GM11168 (cell line): ENCODE measurements around the gene TRAF4.
"Not testable (repeated sequence)": the region's sequence is repeated elsewhere in the genome, so short reads cannot be mapped to it uniquely, and the experiment has no call there.

Source experiments
- in situ Hi-C: fragments of 300-500 bp; cut with MboI; formaldehyde crosslinking; loops from one replicate; pipeline ENCODE4 v1.12.0; 2022; ENCODE audit warnings: low sequenced_read_pairs; ENCODE audit not compliant: unreplicated experiment

Gene TRAF4

DNA sequence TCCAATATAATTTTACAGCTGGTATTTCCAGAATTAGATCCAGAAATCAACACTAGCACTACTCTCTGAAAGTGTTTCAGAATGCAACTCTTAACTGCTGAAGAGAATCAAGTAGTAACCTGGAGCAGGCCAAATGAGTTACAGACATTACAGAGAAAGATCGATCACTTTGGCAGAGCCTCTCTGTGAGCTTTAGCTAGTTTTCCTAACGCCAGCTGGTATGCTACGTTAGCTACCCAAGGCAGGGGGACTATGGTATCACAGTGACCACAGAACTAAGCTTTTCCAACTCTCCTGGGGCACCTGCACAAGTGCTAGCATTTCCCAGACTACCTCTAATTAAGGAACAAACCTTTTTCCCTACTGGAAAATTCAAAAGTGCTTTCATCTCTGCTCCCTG is 30.4 kb downstream of the TRAF4 start:
- in situ Hi-C loops: no loop called here

- in situ Hi-C loops: no loop called here
Measured at GRCh38 chr17:28777178-28777577, 33.4 kb downstream of the TRAF4 start.

- in situ Hi-C loops: not testable (repeated sequence)
Measured at GRCh38 chr17:28779601-28780000, 35.8 kb downstream of the TRAF4 start.

DNA sequence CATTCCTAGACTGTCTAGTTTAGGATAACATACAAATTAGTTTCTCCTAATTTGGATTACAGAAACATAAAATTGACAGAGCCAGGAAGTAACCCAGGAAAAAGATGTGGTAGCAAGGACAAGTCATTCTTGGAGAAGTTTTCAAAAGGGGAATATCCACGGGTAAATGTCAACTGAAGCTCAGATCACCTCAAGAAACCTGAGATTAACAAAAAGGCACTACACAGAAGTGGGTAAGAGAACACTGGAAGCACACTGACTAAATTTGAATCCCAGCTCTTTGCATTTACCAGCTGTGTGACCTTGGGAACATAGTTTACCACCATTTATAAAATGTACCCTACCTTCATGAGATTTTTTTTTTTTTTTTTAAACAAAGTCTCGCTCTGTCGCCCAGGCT is 39.4 kb downstream of the TRAF4 start:
- in situ Hi-C loops: no loop called here

GRCh38 chr17:28788100-28788499 is 44.3 kb downstream of the TRAF4 start:
- in situ Hi-C loops: no loop called here

GRCh38 chr17:28792877-28793661 is 49.3 kb downstream of the TRAF4 start:
- in situ Hi-C loops: no loop called here

GRCh38 chr17:28794846-28795441 is 51.1 kb downstream of the TRAF4 start:
- in situ Hi-C loops: not testable (repeated sequence)

DNA sequence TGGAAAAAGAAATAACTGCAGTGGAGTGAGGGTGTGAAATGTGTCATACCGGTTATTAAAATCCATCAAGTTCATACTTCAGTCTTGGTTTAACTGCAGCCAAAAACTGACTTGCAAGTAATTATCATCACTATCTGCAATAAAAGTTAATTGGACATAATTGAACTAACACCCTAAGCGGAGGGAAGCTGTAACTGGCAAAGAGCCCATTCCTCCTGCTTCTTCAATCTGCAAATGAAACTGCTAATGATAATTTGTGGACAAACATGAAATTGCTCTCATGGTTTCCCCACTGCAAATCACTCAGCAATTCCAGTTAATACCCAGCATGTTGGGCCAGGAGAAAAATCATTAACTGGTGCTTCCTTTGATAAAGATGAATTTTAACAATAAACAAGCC is 52.3 kb downstream of the TRAF4 start:
- in situ Hi-C loops: no loop called here
